HG03432 (cell line): ENCODE measurements around the gene LSP1.
"Not testable (repeated sequence)": the region's sequence is repeated elsewhere in the genome, so short reads cannot be mapped to it uniquely, and the experiment has no call there.

ENCODE experiments used
- ATAC-seq: cut with Tn5 transposase; IDR thresholded peaks from one replicate; pipeline ENCODE4 v1.9.1; 2021; ENCODE audit warnings: mild to moderate bottlenecking, moderate library complexity; ENCODE audit not compliant: unreplicated experiment

Gene LSP1

DNA sequence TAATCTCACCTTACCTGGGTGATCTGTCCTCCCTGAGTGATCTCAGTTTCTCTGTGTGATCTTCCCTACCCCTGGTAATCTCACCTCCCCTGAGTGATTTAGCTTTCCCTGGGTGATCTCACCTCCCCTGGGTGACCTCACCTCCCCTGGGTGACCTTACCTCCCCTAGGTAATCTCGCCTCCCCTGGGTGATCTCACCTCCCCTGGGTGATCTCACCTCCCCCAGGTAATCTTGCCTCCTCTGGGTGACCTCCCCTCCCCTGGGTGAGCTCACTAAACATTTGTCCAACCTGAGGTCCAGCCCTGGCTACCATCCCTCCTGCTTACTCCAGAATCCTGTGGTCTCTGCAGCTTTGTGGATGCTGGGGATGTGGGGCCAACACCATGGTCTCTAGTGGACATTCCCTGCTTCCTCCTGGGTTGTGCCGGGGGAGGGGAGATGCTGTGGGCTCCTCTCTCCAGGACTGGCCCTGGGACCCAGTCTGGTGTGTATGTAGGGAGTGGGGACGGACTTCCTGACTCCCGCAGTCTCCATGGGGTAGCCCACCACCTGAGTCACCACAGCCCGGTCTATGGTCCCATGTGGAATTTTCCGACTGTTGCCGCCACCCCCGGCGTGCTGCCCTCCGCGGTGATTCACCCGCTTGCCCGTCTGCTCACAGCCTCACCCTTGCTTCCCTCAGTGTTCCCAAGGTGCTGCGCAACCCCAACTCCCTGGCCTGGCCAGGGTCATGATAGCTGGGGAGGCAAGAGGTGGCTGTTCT lies 9.9 kb downstream of the LSP1 start:
- ATAC-seq: no peak

DNA sequence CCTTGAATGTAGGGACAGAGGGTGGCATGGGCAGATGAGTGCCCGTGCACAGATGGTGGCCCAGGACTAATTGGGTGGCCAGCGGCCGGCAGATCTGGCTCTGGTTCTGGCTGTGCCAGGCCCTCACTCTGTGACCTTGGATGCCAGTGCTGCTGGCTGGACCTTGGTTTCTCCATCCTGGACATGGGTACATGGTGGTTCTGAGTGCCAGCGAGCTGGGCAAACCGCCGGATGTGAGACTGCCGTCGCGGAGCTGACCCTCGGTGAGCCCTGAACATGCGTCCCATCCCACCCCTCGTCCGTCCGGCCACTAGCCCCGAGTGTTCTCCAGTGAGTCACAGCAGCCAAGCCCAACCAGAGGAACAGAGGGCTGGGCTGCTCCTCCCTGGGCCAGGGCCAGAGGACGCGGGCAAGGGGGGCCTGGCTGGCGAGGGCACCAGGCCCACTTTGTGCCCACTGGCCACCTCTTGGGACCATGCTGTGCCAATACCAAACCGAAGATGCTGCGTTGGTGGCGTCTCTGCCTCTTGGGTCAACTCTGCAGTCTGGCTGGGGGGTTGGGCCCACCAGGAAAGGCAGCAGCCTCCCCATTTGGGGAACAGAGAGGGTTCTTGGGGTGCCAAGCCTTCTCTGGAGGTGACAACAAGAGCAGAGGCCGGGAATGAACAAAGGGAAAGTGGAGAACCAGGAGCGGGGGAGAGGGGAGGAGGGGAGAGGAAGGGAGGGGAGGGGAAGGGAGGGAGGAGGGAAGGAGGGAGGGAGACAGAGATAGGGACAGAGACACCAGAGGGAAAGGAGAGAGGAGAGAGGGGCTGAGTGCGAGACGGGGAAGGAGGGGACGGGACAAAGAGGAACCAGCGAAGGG lies 10.7 kb downstream of the LSP1 start:
- no peak for ATAC-seq

DNA sequence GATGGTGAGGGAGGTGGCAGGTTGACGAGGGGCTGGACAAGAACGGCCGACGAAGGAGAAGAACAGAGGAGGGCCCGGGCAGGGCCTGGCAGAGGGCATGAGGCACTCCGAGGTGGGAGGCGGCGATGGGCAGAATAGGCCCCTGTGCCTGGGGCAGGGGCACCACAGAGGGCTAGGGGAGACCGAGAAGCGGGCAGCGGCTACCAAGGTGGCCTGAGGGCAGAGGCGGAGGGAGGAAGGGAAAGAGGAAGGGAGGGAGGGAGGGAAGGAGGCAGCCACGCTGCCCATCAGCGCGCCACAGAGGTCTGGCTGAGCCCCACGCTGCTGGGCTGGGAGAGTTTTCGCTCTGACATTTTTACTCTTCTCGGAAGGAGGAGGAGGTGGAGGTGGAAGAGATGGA lies 11.3 kb downstream of the LSP1 start:
- ATAC-seq: no peak

DNA sequence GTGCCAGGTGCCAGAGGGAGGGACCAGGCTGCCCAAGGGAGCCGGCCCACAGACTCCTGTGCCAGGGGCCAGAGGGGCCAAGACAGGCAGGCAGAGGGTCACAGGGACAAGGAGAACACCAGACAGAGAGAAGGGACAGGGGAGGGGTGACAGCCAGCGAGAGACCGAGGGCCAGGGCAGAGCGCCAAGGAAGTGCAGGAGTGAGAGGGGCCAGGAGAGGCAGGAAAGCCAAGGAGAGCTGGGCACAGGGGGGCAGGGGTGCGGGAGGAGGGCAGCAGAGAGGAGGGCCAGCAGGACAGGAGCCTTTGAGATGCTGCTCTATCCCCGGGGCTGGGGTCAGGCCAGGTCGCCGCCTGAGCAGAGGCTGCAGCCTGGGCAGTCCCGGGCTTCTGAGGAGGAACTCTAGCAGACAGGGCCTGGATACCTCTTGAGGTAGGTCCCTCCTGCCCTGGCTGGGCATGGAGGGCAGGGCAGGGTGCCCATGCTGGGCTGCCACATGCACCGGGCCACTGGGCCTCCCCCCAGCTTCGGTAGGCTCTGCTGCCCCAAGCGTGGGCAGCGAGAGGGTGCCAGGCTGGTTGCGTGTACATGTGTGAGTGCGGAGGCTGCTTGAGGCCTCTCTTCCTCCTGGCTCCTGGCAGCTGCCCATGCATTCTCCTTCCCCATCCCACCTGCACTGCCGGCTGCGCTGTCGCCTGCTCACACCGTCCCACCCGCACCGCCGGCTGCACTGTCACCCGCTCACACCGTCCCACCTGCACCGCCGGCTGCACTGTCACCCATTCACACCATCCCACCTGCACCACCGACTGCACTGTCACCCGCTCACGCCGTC lies 12.2 kb downstream of the LSP1 start:
- ATAC-seq: no peak

DNA sequence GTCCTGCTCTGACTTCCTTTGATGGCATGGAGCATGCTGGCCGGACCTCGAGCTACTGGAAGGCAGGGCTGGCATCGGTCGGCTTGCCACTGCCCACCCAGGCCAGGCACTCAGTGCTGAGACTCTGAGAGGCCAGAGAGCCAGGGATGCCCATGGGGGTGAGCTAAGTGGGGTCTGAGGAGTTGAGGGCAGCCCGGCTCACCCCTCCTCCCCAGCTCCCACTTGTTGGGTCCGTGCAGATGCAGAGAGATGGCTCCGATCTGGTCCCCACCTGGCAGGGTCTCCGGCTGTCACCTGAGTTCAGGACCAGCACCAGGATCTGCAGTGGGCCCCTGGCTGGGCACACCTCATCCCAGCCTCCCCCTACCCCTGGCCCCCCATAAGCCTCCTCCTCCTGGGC lies 13.3 kb downstream of the LSP1 start:
- no peak for ATAC-seq

DNA sequence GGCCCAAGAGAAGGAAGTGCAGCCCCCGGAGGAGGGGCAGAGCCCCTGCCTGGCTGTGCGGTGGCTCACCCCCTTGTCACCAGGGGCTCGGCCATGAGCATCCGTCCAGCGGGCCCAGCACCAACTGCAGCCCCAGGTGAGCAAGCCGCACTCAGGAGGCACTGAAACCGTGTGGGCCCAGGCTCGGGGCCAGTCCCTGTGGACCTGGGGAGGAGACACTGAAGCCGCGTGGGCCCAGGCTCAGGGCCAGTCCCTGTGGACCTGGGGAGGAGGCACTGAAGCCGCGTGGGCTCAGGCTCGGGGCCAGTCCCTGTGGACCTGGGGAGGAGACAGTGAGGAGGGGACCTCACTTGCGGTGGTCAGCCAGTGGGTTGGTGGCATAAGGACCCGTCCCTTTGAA lies 13.9 kb downstream of the LSP1 start:
- ATAC-seq: no peak

DNA sequence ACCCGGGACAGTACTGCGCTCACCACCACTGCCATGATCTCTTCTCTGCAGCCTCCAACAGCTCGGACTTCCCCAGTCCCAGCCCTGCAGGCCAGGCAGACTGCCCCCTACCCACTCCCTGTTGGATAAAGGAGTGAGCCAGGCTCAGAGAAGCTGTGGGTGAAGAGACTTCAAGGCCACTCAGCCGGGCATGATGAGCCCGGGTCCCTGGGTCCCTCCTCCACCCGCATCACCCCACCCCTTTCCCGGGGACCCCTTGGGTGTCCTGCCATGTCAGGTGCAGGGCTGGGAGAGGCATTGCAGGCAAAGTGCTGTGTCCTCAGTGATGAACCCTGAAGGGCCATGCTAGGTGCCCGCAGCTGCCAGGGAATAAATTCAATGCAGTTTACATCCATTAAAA lies 14.5 kb downstream of the LSP1 start:
- ATAC-seq: no peak

DNA sequence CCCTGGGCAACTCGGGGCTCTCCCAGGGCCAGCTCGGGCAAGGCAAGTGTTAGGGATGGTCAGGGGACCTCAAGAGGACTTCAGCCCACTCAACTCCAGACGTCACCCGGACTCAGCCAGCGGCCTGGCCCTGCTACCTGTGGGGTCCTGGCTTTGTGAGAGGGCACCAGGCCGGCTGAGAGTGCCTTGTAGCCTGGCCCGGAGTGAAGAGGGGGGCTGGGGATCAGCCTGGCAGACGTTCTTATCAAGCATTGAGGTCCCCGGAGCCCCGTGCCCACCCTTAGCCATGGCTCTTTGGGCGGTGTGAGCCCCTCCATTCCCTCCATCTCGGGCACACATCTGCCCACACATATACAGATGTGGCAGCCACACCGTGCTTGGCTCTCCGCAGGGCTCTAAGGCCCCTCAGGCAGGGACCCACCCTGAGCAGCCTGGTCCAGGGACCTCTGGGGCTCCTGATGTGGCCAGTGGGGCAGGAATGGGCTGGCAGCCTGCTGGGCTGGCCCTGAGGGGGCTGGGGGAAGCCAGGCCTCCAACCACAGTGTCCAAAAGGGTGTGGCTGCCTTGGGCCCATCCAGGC lies 15.3 kb downstream of the LSP1 start:
- ATAC-seq: no peak

DNA sequence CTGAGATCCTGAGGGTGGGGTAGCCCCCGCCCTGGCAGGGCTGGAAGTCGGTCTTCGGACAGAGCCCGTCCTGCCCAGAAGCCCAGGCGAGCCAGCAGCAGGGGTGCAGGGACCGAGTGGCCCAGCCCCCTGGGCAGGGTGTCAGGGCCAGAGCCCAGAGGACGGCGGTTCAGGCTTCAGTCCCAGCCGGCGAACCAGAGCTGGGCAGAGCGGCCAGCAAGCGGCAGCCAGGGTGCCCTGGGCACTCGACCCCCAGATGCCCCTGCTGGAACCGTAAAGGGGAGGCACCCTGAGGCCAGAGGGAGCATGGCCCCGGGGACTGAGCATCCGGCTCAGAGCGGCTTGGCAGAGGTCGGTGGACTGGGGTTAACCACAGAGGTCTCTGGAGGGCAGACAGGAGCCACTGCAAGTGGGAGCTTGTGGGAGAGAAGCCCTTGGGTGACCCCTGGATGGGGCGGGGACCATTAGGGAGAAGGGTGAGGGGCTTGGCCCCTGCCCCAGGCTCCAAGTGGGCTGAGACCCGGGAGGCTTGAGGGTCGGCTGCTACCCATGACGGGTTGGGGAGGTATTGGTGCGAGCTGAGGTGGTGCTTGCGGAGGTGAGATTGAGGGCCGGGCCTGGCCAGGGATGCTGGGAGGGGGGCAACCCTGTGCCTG lies 15.9 kb downstream of the LSP1 start:
- ATAC-seq: no peak

DNA sequence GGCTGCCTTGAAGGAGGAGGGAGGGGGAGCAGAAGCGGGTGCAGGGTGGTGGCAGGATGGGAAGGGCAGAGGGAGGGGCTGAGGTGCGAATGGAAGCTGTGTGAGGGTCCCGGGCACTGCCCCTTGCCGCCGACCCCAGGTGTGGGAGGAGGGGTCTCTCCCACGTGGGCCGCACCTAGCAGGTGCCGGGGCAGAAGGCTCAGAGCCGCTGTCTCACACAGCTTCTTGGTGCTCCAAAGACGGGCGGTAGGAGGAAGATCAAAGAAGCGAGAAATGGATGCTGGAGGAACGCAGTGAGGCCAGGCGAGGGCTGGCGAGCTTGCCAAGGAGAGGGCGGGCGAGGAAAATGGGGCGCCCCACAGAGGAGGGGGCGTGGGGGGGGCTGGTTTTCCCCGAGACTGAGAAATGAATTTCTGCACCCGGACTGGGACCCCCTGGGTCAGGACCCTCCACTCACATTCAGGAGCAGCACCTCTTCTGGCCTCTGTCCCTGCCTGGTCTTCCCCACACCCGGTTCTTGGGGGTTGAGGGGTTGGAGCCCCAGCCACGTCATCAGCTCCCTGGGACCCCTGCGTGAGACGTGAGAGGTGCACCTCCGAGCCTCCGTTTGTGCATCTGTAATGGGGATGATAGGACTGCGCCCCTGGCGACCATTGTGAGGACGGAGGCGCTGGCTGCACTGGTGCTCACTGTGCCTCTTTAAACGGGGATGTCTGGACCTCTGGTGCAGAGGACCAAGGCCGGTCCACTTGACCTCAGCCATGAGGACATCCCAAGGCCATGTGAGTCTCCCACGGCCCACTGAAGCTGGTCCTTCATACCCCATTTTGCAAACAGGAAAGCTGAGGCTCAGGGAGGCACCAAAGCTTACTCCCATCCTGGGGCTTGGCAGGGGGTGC lies 16.8 kb downstream of the LSP1 start:
- no peak for ATAC-seq

DNA sequence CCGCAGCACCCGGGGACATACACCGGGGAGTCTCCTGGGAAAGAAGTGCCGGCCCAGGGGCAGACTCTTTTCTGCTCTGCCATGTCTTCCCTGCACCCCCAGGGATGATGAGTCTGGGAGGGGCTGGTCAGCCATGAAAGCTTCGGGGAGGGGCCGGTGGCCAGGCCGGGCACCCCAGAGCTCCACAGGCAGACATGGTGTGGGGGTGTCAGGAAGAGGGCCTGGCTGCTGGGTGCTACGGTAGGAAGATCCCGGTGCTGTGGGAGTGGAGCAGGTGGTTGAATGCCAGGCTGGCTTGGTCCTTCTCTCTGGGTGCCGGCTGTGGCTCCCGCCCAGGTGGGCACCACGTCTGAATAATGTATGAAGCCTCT lies 17.4 kb downstream of the LSP1 start:
- ATAC-seq: no peak

DNA sequence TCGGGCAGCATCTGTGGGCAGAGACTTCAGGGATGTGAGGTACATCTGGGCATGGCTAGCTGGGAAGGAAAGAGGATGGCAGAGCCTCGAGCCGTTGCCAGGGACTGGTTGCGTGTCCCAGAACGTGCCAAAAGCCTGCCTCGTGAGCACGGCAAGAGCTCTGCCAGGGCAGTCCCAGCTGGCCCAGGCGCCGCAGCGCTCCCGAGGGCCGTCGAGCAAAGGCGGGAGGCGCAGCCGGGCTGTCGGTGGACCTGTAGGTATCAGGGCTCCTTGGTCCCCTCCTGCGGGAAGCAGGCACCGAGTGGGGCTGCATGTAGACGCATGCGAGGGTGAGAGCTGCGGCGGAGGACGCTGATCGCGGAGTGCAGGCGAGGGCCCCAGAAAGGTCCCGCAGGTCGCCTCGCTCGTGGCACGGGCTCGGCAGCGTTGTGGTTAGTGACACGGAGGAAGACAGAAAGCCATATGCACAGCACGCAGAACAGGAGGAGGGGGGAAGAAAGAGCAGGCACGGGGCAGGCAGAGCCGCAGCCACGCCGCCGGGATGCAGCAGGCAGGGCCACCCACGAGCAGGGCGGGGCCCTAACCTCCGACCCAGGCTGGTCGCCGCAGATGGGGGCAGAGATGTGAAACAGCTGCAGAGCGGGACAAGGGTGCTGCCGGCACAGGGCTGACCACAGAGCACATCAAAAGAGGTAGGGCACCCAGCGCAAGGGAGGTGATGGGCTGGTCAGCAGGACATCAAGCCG lies 18.0 kb downstream of the LSP1 start:
- ATAC-seq: no peak

DNA sequence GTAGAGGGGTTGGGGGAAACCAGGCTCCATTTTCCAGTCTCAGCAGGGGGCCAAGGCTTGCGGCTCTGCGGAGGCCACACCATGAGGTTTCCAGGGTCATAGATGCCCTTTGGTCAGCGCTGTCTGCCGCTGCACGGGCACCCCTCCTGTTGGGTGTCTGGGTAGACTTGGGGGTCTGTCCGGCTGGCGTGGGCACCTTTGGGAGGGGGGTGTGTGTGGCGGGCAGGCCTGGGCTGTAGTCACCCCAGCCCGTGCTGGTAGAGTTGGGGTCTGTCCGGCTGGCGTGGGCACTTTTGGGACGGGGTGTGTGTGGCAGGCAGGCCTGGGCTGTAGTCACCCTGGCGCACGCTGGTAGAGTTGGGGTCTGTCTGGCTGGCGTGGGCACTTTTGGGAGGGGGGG lies 18.6 kb downstream of the LSP1 start:
- ATAC-seq: no peak

DNA sequence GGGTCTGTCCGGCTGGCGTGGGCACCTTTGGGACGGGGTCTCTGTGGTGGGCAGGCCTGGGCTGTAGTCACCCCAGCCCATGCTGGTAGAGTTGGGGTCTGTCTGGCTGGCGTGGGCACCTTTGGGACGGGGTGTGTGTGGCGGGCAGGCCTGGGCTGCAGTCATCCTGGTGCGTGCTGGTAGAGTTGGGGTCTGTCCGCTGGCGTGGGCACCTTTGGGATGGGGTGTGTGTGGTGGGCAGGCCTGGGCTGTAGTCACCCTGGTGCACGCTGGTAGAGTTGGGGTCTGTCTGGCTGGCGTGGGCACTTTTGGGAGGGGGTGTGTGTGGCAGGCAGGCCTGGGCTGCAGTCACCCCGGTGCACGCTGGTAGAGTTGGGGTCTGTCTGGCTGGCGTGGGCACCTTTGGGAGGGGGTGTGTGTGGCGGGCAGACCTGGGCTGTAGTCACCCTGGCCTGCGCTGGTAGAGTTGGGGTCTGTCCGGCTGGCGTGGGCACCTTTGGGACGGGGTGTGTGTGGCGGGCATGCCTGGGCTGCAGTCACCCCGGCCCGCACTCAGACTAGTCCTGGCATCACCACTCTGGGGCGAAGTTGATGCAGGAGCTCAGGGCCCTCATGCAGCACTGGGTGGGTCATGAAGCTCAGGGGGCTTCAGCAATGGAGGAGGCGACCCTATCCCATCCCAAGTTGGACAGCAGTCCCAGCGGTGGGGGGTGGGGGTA lies 19.5 kb downstream of the LSP1 start:
- ATAC-seq: no peak

DNA sequence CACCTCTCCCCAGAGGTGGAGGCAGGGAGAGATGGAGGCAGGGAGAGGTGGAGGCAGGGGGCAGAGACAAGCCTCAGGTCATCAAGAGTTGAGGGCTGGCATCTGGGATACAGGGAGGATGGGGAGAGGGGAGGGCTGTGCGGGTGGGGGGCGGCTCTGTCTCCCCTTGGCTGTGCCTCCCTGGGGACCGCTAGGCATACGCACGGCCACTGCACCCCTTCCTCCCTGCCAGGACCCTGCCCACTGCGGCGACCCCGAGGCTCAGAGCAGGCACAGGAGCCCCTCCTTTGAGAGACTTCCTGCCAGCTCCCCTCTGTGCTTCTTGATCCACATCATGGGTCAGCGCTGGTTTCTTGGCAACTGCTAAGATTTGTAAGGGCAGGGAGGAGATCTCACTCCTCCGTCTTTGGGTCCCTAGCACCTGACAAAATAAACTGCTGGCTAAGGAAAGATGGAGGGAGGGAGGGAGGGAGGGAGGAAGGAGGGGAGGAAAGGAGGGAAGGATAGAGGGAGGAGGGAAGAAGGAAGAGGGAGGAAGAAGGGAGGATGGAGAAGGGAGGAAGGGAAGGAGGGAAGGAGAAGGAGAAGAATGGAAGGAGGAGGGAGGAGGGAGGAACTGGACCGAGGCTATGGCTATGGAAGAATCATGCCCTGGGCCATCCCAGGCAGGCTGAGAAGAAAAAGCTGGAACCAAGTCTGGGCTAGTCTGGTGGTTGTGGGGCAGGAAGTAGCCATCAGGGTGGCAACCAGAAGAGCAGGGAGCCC lies 20.3 kb downstream of the LSP1 start:
- ATAC-seq: no peak

DNA sequence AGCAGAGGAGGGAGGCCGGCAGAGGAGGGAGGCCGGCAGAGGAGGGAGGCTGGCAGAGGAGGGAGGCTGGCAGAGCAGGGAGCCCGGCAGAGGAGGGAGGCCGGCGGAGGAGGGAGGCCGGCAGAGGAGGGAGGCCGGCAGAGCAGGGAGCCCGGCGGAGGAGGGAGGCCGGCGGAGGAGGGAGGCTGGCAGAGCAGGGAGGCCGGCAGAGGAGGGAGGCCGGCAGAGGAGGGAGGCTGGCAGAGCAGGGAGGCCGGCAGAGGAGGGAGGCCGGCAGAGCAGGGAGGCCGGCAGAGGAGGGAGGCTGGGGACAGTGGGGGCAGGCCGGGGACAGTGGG lies 20.9 kb downstream of the LSP1 start:
- not testable (repeated sequence) for ATAC-seq

DNA sequence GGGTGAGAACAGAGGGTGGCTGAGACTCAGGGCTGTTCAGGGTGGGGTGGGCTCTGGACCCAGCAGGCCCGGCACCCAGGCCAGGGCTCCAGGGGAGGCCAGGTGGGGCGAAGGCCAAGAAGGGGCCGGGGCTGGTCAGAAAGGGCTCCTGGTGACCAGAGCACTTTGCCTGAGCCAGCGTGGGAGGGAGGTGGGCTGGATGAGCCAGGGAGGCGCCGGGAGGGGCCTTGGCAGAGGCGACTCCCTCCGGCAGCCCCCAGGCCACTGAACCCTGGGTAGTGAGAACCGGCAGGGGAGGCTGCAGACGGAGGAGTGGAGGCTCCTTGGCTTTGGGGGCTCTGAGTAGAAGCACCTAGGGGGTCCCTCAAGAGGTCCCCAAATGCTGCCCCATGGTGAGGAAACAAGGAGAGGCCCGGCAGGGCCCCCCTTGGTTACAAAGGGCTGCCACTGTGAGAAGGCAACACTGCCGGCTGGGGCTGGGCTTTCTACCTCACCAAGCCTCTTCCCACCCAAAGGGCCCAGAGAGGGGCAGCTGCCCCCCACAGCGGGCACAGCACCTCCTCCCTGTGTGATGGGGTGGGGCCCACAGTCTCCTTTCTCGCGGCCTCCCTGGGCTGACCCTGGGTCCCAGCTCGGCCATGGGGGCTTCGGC lies 21.7 kb downstream of the LSP1 start:
- not testable (repeated sequence) for ATAC-seq
